Stimulated activated CD8-positive, alpha-beta memory T cell treated with anti-CD3 and anti-CD28 coated beads, Interleukin-12 subunit alpha, Interleukin-12 subunit beta, amount 100 ng/mL, for 4 hours (primary cell): Measurements from ENCODE around the gene ZDHHC22.
"Not testable (repeated sequence)": the region's sequence is repeated elsewhere in the genome, so short reads cannot be mapped to it uniquely, and the experiment has no call there.

ENCODE experiments used
- DNase-seq: peaks from one replicate; pipeline ENCODE4 v3.0.0-alpha.2; 2020; ENCODE audit warnings: low read depth

Gene ZDHHC22

GRCh38 chr14:77141214-77142004 lies at the start of gene ZDHHC22:
Gene ZDHHC22, minus strand, starts transcription at chr14:77141791. Its CDS starts 2,053 bp downstream, at chr14:77139738.
- no peak for DNase-seq

- DNase-seq, result no peak
Observed at GRCh38 chr14:77190977-77191376, 49.4 kb upstream of the ZDHHC22 start.

- DNase-seq, result no peak
Observed at GRCh38 chr14:77189479-77189878, 47.9 kb upstream of the ZDHHC22 start.

GRCh38 chr14:77187649-77188012 lies 46.0 kb upstream of the ZDHHC22 start:
- no peak for DNase-seq

- DNase-seq, result no peak
Observed at GRCh38 chr14:77186911-77187648, 45.5 kb upstream of the ZDHHC22 start.

GRCh38 chr14:77185093-77185465 lies 43.5 kb upstream of the ZDHHC22 start:
- DNase-seq, result no peak

- no peak for DNase-seq
Observed at GRCh38 chr14:77184396-77185092, 43.0 kb upstream of the ZDHHC22 start.

- DNase-seq, result no peak
Observed at GRCh38 chr14:77183896-77184295, 42.3 kb upstream of the ZDHHC22 start.

- peak; percentile 39 for DNase-seq
Observed at GRCh38 chr14:77181603-77182437, 40.2 kb upstream of the ZDHHC22 start, which contains the start of gene TMEM63C. Gene TMEM63C, plus strand, starts transcription at chr14:77181798. Its CDS starts 37,016 bp downstream, at chr14:77218814.

- DNase-seq, result no peak
Observed at GRCh38 chr14:77180726-77181602, 39.4 kb upstream of the ZDHHC22 start.

GRCh38 chr14:77178656-77179055 lies 37.1 kb upstream of the ZDHHC22 start:
- no peak for DNase-seq

GRCh38 chr14:77177702-77178101 lies 36.1 kb upstream of the ZDHHC22 start:
- DNase-seq, result no peak

GRCh38 chr14:77175843-77176242 lies 34.3 kb upstream of the ZDHHC22 start:
- no peak for DNase-seq

- not testable (repeated sequence) for DNase-seq
Observed at GRCh38 chr14:77173911-77174617, 32.5 kb upstream of the ZDHHC22 start.

- DNase-seq, result no peak
Observed at GRCh38 chr14:77172916-77173315, 31.3 kb upstream of the ZDHHC22 start.

- no peak for DNase-seq
Observed at GRCh38 chr14:77170045-77170444, 28.5 kb upstream of the ZDHHC22 start.

- DNase-seq, result no peak
Observed at GRCh38 chr14:77161011-77161410, 19.4 kb upstream of the ZDHHC22 start.

- DNase-seq, result no peak
Observed at GRCh38 chr14:77158882-77159255, 17.3 kb upstream of the ZDHHC22 start.

GRCh38 chr14:77158175-77158881 lies 16.7 kb upstream of the ZDHHC22 start:
- no peak for DNase-seq

GRCh38 chr14:77157740-77158139 lies 16.1 kb upstream of the ZDHHC22 start:
- no peak for DNase-seq
